GM20431 (cell line): ENCODE results near the gene CLSTN1.
"Not testable (repeated sequence)": the region's sequence is repeated elsewhere in the genome, so short reads cannot be mapped to it uniquely, and the experiment has no call there.

Experiments used
- in situ Hi-C: fragments of 300-500 bp; cut with MseI, MboI; formaldehyde crosslinking; loops from one replicate; pipeline ENCODE4 v1.15.0; 2020; ENCODE audit warnings: low sequenced_read_pairs; ENCODE audit not compliant: unreplicated experiment

The CLSTN1 gene

GRCh38 chr1:9778905-9779304 is 44.9 kb downstream of the CLSTN1 start:
- in situ Hi-C loops, result no loop called here

GRCh38 chr1:9776685-9777084 is 47.1 kb downstream of the CLSTN1 start:
- in situ Hi-C loops, result no loop called here

GRCh38 chr1:9774712-9775679 is 48.8 kb downstream of the CLSTN1 start:
- in situ Hi-C loops, result no loop called here

- in situ Hi-C loops, result no loop called here
These were observed 53.5 kb downstream of the CLSTN1 start for GRCh38 chr1:9770298-9770697.

- in situ Hi-C loops, result no loop called here
These were observed 54.8 kb downstream of the CLSTN1 start for GRCh38 chr1:9768983-9769382.

- in situ Hi-C loops, result no loop called here
These were observed 55.6 kb downstream of the CLSTN1 start for GRCh38 chr1:9767964-9768668.

GRCh38 chr1:9766759-9767442 is 56.9 kb downstream of the CLSTN1 start:
- in situ Hi-C loops, result no loop called here

GRCh38 chr1:9764550-9764949 is 59.2 kb downstream of the CLSTN1 start:
- in situ Hi-C loops, result no loop called here

- in situ Hi-C loops, result no loop called here
These were observed 59.9 kb downstream of the CLSTN1 start for GRCh38 chr1:9763914-9764313.

- in situ Hi-C loops, result not testable (repeated sequence)
These were observed 61.3 kb downstream of the CLSTN1 start for GRCh38 chr1:9762446-9762845.

- in situ Hi-C loops, result no loop called here
These were observed 61.9 kb downstream of the CLSTN1 start for GRCh38 chr1:9761855-9762254.

- in situ Hi-C loops, result no loop called here
These were observed 62.9 kb downstream of the CLSTN1 start for GRCh38 chr1:9760824-9761223.

GRCh38 chr1:9759939-9760338 is 63.8 kb downstream of the CLSTN1 start:
- in situ Hi-C loops, result no loop called here

- in situ Hi-C loops, result no loop called here
These were observed 65.1 kb downstream of the CLSTN1 start for GRCh38 chr1:9758559-9759121.

- in situ Hi-C loops, result no loop called here
These were observed 68.2 kb downstream of the CLSTN1 start for GRCh38 chr1:9755441-9755995.

GRCh38 chr1:9753121-9753531 is 70.6 kb downstream of the CLSTN1 start:
- in situ Hi-C loops, result no loop called here

GRCh38 chr1:9751971-9752370 is 71.8 kb downstream of the CLSTN1 start:
- in situ Hi-C loops, result no loop called here

GRCh38 chr1:9749361-9749760 is 74.4 kb downstream of the CLSTN1 start:
- in situ Hi-C loops, result no loop called here

- in situ Hi-C loops, result not testable (repeated sequence)
These were observed 75.4 kb downstream of the CLSTN1 start for GRCh38 chr1:9748391-9748790.

GRCh38 chr1:9746651-9747050 is 77.1 kb downstream of the CLSTN1 start:
- in situ Hi-C loops, result no loop called here
